NAMALWA (cell line): Measurements from ENCODE around the gene NINJ1.
"Not testable (repeated sequence)": the region's sequence is repeated elsewhere in the genome, so short reads cannot be mapped to it uniquely, and the experiment has no call there.

ENCODE experiments used
- DNase-seq: peaks from one replicate; pipeline ENCODE4 v3.0.0-alpha.2; 2015; ENCODE audit warnings: low spot score

Gene NINJ1

DNA sequence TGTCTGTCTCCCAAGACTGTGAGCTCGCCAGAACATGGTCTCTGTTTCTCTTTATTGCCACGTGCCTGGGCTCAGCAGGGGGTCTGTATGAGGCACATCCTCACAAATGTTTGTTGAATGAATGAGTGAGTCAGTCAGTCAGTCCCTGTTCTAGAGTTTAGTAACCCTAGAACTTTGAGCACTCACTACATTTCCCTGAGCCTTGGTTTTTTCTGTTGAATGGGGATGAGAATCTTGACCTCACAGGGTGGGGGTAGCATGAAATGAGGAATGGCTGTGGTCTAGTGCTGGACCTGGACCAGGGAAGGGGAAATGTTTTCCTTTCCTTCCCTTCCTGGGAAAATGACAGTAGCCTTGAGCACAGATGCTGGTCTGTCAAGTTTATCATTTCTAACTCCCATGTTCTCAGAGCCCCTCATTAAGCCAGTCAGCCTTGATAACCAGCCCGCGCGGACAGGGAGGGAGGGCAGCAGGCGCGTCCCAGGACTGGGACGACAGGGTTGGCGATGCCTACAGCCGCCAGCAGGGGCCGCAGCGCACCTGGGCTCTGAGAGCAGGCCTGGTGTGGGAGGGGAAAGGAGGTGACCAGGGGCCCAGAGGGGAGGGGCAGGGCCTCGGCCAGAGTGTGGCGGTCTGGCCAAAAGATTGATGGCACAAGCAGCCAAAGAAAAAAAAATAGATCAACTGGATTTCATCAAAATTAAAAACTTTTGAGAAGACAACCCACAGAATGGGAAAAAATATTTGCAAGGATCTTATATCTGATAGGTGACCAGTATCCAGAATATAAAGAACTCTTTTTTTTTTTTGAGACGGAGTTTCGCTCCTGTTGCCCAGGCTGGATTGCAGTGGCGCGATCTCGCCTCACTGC lies 25.8 kb upstream of the NINJ1 start:
- DNase-seq = peak; percentile 79

- no peak for DNase-seq
Measured at GRCh38 chr9:93156475-93157008, 22.5 kb upstream of the NINJ1 start.

DNA sequence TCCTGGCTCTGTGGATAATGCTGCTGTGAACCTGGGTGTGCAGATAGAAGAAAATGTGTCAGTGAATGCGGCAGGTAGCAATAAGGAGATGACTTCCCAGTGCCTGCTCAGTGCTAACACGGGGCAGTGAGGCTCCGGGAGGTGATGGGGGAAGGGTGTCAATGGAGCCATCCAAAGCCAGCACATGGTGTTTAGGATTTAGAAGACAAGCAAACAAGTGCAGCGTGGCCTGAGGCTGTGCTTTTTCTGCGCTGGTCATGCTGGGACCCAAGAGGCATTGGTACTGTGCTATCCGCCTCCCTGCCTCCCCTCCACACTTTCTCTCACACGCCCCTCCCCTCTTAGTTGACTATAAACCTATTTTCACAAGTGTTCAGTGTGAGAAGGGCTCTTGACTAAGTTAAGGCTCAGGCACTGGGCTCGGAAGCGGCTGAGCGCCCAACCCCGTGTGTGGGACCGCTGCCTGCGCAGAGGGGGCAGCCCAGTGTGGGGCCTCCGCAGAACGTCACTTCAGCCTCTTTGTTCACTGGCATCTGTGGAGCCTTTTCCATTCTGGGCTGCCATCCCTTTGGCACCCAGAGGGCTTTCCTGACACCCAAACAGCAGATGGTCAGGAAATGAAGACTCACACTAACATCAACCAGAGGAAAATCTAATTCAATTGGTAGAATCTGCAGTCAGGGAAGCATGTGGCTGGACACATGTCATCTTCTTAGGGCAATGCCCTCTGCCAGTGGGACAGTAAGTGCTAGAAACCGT lies 21.8 kb upstream of the NINJ1 start:
- no peak for DNase-seq

- peak; percentile 84 for DNase-seq
Measured at GRCh38 chr9:93154293-93154903, 20.3 kb upstream of the NINJ1 start.

GRCh38 chr9:93151097-93151784 lies 17.2 kb upstream of the NINJ1 start:
- DNase-seq = no peak

- no peak for DNase-seq
Measured at GRCh38 chr9:93149361-93149760, 15.3 kb upstream of the NINJ1 start.

- no peak for DNase-seq
Measured at GRCh38 chr9:93148721-93149120, 14.7 kb upstream of the NINJ1 start.

DNA sequence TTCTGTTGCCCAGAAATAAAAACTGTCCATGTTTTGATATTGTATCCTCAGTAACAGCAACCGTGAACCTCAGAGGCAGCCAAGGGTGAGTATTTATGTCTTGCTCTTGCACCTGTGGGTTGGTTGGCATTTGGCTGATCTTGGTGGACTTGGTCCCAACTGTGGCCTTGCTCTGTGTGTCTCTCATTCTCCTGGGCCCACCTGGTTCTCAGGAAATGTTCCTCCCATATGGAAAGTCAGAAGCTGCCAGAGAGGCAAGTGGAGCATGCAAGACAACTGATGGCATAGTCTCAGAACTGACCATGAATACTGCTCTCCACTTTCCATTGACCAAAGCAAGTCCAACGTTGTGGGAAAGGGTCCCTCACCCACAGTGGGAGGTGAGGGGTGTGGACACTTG lies 13.6 kb upstream of the NINJ1 start:
- no peak for DNase-seq

DNA sequence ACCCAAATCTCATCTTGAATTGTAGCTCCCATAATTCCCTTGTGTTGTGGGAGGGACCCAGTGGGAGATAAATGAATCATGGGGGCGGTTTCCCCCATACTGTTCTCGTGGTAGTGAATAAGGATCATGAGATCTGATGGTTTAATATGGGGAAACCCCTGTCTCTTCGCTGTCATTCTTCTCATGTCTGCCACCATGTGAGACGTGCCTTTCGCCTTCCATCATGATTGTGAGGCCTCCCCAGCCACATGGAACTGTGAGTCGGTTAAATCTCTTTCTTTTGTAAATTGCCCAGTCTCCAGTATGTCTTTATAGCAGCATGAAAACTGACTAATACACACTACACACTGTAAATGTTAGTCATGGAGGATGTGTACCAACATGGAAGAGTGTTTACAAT lies 12.6 kb upstream of the NINJ1 start:
- DNase-seq = not testable (repeated sequence)

DNA sequence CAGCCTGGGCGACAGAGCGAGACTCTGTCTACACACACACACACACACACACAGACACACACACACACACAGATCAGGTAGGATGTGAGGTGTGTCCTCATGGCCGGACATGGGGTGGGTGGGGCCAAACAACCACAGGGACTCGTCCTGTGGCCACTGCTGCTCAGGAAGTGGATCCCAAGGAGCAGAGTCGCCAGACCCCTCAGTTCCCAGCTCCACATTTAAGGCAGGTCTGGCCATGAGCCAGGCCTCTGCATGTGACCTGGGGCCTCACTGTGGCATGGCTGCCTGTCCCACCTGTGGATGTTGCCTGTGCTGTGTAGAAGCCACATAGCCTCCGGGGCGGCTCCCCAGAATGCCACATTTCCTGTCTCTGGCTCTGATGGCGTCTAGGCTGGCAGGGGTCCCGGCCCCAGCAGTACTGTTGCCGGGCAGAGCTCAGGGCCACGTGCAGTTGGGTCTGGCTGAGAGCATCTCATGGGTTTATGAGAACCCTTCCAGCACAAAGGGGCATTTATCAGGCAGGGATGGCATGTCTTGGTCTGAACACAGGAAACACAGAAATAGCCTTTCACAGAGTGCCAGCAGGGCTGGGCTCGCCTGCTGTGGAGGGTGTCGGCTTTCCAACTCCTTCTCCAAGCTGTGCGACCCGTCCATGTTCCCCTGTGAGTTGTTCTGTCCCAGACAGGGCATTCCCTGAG lies 9.9 kb upstream of the NINJ1 start:
- DNase-seq = peak; percentile 39

GRCh38 chr9:93141771-93142483 lies 7.9 kb upstream of the NINJ1 start:
- DNase-seq = no peak

GRCh38 chr9:93139365-93140182 lies 5.5 kb upstream of the NINJ1 start:
- DNase-seq = no peak

DNA sequence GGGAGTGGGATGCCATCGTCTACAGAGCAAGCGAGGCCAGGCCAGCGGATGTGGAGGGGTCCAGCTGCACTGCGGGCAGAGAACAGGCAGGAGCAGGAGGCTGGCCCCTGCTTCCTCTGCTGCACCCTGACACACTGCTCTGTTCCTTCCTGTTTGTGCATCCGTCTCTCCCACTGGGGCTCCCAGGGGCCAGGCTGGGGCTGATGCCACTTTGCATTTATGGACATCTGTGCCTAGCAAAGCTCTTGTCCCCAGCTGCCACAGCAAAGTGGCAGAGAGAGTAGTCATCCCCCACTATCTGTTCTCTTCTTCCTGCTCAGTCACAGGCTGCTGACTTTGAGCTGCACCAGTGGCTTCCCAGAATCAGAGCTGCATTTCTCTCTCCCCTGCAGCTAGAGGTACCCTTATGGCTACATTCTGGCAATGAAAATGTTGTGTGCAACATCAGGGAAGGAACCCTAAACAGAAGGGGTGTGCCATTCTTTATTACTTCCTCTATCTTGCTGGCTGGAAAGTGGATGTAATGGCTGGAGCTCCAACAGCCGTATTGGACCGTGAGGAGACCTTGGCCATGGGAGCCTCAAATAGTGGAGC lies 4.2 kb upstream of the NINJ1 start:
- peak; percentile 77 for DNase-seq

GRCh38 chr9:93137362-93137761 lies 3.3 kb upstream of the NINJ1 start:
- no peak for DNase-seq

DNA sequence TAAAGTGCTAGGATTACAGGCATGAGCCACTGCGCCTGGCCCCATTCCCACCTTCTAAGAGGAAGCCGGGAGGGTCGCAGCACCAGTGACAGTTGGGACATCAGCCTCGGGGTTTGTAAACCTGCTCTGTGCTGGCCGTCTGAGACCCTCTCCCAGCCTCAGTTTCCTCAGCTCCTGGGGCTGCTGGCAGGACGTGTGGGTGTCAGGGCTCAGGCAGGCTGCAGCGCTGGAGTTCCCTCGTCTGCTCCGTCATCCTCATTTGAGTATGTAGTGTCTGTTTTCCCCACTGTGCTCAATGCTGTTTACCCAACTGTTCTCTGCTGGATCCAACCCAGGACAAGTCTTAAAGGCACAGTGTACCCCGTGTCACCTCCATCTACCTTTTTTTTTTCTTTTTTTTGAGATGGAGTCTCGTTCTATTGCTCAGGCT lies 2.0 kb upstream of the NINJ1 start:
- DNase-seq = no peak

GRCh38 chr9:93134740-93135444 lies 841 bp upstream of the NINJ1 start:
- DNase-seq = no peak

DNA sequence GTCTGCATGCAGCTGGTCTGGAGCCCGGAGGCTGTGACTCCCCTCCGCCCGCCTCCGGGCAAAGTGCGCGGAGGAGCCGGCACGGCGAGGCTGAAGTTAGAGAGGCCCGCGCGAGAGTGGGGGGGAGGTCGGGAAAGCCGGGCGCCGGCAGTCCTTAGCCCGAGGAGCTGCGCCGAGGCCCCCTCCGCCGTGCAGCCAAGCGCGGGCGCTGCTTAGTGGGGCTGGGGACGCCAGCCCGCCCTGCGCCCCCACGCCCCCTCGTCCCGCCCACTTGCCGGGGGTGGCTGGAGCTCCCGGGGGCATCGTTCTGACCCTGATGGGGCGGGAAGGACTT lies 403 bp downstream of the NINJ1 start:
- peak; percentile 68 for DNase-seq

- DNase-seq = no peak
Measured at GRCh38 chr9:93132946-93133680, 938 bp downstream of the NINJ1 start.
